GM12872 (cell line): Measurements from ENCODE around the gene IQCE.

Experiments used
- TF ChIP-seq, protein P1 (sequence below): IDR thresholded peaks from 3 replicates; pipeline ENCODE4 v1.5.1; 2011; ENCODE audit warnings: low read depth, mild to moderate bottlenecking, low read length, moderate library complexity; ENCODE audit not compliant: insufficient read depth

Gene IQCE

DNA sequence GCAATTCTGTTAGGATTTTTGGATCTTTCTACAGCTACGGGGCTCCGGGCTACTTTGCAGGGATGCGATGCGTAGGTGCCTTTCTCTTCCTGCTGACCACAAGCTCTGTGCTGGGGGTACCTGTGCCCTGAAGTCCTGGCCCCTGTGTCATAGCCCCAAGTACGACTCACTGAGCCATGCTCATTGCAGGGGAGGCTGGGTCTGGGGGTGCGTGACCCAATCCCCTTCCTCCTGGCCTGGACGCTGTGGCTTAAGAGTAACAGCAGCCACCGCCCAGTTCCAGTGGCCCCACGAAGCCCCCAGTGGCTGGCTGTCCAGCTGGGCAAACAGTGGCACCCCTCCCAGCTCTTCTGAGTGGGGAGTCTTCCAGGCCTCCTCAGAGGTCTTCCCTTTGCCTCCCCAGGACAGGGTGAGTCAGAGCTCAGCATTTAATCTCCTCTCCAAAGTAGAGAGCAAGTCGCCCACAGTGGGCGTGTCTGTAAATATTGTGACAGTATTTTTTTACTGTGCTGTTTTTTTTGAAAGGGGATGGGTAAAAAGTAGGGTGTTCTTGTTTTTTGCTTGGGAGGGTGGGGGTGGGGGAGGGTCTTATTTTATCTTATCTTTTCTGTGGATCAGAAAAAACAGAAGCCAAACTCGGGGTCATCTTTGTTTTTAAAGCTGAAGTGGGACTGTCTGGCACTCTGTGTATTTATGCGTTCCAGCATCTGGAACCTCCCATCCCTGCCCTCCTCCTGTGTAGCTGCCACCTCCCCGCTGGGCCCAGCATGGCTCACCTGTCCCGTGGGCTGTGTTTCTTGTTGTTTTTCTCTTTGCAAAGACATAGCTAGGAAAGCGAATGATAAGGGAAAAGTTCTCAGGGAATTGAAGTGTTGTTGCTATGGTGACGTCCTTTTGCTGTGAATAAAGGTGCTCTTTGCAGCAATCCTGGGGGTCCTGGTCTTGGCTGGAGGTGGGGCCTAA lies 31.0 kb upstream of the IQCE start:
- TF ChIP-seq, protein P1, sequence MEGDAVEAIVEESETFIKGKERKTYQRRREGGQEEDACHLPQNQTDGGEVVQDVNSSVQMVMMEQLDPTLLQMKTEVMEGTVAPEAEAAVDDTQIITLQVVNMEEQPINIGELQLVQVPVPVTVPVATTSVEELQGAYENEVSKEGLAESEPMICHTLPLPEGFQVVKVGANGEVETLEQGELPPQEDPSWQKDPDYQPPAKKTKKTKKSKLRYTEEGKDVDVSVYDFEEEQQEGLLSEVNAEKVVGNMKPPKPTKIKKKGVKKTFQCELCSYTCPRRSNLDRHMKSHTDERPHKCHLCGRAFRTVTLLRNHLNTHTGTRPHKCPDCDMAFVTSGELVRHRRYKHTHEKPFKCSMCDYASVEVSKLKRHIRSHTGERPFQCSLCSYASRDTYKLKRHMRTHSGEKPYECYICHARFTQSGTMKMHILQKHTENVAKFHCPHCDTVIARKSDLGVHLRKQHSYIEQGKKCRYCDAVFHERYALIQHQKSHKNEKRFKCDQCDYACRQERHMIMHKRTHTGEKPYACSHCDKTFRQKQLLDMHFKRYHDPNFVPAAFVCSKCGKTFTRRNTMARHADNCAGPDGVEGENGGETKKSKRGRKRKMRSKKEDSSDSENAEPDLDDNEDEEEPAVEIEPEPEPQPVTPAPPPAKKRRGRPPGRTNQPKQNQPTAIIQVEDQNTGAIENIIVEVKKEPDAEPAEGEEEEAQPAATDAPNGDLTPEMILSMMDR = no peak

DNA sequence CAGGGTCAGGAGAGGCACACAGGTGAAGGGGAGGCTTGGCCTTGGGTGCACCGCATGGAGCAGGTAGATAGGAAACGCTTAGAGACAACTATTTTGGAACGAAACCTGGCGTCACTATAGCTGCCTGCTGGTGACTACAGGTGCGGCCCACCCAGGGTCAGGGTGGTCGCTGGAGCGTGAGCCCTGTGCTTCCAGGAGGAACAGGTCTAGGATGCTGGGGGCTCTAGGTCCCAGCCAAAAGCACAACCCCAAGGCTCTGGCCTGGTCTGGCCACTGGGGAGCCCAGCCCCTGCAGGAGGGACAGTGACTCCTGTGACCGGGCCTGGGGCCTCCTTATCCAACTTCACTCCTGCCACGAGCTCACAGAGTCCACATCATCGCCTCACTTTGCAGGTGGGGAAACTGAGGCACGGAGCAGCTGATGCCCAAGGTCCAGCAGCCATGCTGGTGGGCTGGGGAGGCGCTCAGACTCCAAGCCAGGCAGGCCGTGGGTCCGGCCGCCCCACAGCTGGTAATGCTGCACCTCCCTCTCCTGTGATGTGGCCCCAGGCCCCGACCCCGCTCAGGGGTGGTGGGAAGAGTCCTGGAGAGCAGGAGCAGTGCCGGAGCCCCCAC lies 30.2 kb upstream of the IQCE start:
- TF ChIP-seq, protein P1 = no peak

DNA sequence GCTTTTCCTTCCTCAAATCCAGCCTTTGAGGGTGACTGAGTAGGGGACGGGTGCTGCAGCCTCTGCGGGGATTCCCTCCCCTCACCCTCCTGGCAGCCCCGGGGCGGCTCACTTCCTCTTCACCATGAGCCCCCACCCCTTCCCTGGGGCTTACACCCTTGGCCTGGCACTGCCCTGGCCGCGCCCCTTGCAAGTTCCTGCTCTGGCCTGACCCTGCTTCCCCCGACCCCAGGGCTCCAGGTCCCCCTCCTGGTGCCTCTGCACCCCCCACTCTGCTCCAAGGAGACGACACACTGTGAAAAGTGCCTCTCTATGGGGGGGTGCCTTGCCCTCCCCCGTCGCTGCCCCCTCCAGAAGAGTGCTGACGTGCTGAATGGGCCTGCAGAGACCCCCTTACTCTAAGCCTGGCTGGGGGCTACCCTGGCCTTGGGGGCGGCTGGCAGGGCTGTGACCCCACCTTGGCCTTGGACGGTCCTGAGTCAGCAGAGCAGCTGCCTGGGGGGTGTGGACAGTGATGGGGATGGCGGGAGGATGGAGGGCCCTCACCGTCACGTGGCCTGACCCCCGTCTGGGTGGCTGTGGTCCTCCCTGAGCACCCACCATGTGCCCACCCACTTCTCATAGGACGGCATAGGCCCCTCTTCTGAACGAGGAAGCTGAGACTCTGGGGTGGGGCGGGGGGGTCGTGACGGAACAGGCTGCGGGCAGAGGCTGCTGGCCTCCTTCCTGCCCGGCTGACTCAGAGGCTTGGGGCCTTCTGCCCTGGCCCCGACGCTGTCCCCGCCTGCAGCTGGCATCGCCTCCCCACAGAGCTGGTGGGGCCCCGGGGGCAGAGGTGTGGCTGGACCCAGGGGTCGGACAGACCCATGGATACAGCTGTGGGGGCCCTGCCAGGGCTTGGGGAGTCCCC lies 29.4 kb upstream of the IQCE start:
- TF ChIP-seq, protein P1 = no peak

DNA sequence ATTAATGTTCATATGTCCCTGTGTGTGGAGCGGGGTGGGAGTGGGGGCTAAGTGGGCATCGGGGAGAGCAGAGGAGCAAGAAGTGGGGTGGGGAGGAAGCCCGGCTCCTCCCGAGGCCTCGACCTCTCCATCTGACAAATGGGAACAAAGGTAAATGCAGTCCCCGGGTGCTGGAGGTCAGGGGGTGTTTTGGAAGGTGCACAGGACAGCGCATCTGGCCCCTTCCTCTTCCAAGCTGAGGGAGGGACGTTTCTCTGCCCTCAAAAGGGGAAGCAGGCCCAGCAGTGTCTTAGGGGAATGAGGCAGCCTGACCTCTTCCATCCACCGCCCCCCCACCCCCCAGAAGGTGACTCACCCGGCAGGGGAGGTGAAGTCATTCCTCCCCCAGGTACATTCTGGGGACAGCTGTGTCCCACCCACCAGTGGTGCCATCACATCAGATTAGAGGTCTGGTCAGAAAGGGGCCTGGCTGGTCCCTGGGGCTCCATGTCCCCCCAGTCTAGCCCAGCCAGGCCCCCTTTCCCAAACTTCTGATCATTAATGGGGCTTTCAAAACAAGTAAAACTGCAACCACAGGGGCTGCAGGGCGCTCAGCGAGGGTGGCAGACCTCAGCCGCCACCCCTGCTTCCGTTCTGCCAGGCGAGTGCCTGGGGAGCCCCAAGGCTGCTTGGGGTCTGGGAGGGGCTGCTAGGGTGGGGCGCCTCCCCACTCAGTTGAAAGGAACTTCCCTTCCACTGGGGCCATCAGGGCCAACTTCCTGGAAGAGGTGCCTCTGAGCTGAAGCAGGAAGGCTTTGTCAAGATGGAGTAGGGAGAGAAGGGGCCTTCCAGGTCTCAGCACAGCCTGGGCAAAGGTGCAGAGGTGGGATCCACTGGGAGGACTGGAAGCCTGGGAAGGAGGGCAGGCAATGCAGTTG lies 28.4 kb upstream of the IQCE start:
- TF ChIP-seq, protein P1 = no peak

DNA sequence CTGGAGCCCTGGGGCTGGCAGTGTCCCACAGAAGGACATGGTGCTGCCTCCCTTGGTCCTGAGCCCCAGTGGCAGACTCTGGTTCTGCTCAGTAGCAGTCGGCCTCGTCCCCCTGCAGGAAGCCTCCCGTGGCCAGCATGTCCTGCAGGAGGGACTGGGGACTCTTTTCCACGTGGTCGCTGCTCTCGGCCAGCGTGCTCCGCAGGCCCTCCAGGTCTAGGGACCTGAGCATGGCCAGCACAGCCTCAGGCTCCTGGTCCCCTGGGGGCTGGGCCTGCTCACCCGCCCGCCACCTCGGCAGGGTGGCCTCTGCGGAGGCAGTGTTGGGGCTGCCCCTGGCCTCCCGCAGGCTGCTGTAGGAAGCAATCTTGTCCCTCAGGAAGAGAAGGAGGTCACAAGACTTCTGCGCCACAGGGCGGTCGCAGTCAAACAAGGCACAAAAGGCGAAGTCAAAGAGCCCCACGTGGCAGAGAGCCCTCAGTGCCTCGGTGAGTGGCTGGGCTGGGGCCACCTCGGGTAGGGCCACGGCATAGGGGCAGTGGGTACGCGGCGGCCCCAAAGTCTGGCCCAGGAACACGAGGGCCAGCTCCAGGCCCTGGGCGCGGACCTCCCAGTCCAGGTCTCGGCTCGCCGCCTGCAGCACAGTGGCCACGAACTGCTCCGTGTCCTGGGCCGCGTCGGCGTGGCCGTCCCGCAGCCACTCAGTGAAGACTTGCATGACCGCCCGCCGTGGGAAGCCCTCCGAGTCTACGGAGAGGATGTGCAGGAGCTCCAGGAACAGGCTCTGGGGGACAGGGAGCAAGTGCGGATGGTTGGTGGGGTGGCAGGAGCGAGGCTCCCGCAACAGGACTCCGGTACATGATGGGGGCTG lies 20.6 kb upstream of the IQCE start:
- TF ChIP-seq, protein P1 = no peak
